Right kidney (tissue), 1 donor: Measurements from ENCODE around the gene POP4.

Experiments used
- DNase-seq: peaks from one replicate; pipeline ENCODE4 v3.0.0-alpha.2; 2016

Gene POP4

DNA sequence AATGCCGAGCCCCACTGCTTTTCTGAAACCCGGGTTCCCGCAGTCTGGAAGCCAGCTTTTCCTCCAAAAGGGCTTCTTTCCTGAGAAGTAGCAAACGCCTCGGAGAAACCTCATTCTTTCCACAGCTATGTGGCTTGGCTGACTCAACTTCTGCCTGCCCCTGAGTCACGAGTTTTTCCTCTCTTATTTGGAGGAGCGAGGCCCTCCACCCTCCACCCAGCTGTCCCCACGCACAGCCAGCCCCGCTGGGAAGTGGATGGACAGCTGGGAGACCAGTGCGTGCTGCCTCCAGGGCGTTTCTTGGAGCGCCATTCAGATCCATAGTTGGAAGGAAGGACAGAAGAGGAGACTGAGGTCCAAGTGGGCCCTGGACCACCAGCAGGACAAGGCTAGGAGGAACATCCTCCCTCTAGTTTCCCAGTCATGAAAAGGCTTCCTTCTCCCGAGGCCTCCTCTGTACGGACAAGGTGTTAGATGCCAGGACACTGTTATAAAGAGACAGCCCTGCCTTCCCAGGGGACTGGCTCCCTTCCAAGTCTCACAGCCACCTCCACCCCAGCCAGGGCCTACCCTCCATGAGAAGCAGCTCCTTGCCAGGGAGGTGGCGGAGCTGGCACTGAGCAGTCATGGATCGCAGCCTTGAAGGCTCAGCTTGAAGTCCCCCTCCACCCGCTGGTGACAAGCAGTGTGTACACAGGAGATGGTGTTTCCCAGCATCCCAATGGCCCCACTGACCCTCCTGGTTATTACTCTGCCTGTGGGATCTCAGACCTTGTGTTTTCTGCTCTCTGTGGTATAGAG, 56.7 kb downstream of the POP4 start:
- no peak for DNase-seq

DNA sequence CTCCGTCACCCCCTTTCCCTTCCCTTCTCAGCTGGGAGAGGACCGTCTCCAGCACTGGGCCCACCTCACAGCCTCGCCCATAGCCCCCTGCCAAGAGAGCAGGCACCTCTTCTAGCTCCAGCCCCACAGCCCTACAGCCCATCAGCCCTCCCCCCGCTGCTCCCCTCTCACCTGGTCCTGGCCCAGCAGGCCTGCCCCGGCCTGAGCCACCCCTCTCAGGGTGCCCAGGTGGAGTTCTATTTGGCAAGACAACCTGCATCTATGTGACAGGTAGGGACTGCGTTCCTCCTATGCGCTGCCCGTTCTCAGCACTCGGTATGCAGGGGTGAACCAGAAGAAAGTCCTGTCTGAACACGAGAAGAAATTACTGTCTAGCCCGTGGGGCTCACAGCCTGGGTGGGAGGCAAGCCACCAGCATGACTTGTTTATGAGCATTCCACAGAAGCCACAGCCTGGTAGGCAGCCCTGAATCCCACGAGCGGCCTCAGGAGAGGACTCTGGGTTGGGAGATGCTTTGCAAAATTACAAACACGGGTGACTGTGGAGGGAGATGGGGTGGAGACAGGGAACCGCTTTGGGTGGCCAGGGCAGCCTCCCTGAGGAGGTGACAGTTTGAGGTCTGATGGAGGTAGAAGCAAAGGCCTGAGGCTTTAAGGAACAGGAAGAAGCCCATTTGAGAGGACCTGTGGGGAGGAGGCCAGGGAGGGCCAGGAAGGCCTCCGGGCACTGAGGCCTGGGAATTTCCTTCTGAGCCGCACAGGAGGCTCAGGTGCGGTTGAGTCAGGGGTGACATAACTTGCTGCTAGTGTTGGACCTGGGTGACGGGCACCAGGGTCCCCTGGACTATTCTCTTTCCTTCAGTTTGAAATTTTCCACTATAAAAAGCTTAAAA, 58.0 kb downstream of the POP4 start:
- no peak for DNase-seq

DNA sequence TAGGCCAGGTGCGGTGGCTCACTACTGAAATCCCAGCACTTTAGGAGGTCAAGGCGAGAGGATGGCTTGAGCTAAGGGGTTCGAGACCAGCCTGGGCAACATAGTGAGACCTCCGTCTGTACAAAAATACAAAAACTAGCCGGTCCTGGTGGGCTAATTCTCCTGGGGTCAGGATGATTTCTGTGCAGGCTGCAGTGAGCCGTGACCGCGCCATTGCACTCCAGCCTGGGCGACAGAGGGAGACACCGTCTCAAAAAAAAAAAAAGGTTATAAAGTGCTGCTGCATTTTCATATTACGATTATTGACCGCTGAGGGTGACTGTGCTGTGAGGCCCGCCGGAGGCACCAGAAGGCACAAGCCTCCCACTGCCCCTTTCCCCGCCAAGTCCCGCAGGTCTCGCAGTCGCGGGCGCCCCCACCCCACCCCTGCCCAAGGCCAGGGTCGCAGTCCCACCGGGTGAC, 58.7 kb downstream of the POP4 start:
- no peak for DNase-seq

DNA sequence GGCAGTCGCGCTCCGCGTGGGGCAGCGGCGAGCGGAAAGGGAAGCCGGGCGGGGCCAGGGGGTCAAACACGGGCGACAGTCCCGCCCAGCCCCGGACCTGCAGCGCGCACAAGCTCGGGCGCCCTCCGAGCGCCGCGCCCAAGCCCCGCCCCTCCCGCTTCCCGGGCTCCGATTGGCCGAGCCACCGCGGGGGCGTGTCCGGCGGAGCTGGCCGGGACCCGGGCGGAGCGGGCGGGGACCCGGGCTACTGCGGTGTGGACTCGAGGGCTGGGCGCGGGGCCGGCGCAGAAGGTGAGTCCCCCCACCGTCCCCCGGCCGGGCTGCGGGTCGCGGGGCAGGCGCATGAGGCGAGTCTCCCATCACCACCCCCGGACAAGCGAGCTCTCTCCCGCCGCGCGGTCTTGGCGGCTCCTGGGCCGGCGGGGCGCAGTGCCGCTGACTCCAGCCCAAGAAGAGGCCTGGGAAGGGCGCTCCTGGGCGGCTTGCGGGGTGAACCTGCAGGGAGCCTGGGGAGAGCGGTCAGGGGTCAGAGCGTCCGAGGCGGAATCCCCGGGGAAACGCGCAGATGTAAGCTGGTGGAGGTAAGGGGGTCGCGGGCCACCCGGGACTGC, 59.2 kb downstream of the POP4 start, which contains the start of gene PLEKHF1:
PLEKHF1 (plus strand) TSS at position 247 of the 611 bp plus-strand sequence. CDS start 8,379 bp downstream, outside the sequence.
- peak; percentile 92 for DNase-seq

DNA sequence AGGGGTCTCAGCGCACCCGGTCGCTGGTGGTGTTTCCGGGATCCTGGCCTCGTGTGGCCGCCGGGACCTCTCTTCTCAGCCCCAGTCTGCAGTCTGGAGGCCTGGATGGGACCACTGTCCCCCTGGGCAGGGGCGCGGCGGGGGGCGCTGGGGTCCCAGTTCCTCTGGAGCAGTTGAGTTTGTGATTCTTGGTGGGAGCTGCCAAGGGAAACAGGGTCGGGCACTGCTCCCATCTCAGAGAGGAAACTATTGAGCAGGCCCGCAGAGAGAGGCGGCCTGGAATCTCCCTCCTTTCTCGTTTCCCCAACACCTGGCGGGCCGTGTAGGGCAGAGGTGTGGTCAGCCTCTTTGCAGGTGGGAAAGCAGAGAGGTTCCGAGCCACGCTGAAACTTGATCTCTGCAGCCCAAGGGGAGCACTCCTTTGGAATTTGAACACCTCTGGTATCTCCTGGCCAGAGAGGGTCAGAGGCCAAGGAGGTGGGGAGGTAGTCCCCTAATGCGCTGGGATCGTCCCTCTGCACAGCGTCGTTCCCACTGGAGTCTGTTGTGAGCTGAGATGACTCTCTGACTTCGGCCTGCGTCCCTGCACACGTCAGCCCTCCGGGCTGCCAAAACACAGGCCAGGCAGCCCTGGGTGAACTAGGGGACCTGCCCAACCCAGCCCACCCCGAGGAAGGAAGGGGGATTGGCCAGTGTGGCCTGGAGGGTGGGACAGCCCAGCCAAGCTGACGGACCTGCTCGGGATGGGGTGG, 59.9 kb downstream of the POP4 start:
- peak; percentile 51 for DNase-seq
